HepG2 (cell line): ENCODE data around the gene EEIG1. TPM values are rescaled to one million over a fixed set of nuclear protein-coding genes. Genes with fewer than 3 reads are reported as not detected.

Experiments
- DNMT3B ChIP-seq: conservative IDR thresholded peaks from 2 replicates; pipeline ENCODE4 v1.6.1; 2016; ENCODE audit warnings: missing biosample characterization, control low read depth
- MAF1 ChIP-seq: sonication (generic); formaldehyde crosslinking; IDR thresholded peaks from 2 replicates; pipeline ENCODE4 v1.5.0; 2020; ENCODE audit warnings: missing genetic modification reagents, borderline replicate concordance
- MXD3 ChIP-seq: IDR thresholded peaks from 2 replicates; pipeline ENCODE4 v1.6.1; 2016; ENCODE audit warnings: mild to moderate bottlenecking, missing biosample characterization, missing genetic modification reagents
- NAIF1 ChIP-seq: sonication (generic); formaldehyde crosslinking; IDR thresholded peaks from 2 replicates; pipeline ENCODE4 v1.5.0; 2020; ENCODE audit warnings: mild to moderate bottlenecking, missing genetic modification reagents, borderline replicate concordance
- PHF20 ChIP-seq: sonication (generic); formaldehyde crosslinking; IDR thresholded peaks from 2 replicates; pipeline ENCODE4 v1.5.0; 2020; ENCODE audit warnings: mild to moderate bottlenecking, missing genetic modification reagents
- TFDP2 ChIP-seq: sonication (generic); formaldehyde crosslinking; IDR thresholded peaks from 2 replicates; pipeline ENCODE4 v1.4.0; 2020; ENCODE audit warnings: missing genetic modification reagents
- ZNF264 ChIP-seq: sonication (generic); formaldehyde crosslinking; IDR thresholded peaks from 2 replicates; pipeline ENCODE4 v1.4.0; 2020; ENCODE audit warnings: missing genetic modification reagents
- ZNF318 ChIP-seq: sonication (generic); formaldehyde crosslinking; IDR thresholded peaks from 2 replicates; pipeline ENCODE4 v1.4.0; 2020; ENCODE audit warnings: mild to moderate bottlenecking, missing genetic modification reagents
- ZNF687 ChIP-seq: sonication (generic); formaldehyde crosslinking; IDR thresholded peaks from 2 replicates; pipeline ENCODE4 v1.5.1; 2020; ENCODE audit warnings: mild to moderate bottlenecking, missing genetic modification reagents, moderate library complexity
- polyA plus RNA-seq, 8 experiments: library from polyadenylated mRNA; depleted of rRNA in 3 of 8; stranded (reverse) in 7 of 8; unstranded in 1 of 8; fragments of >200 nt; fragmentation: Illumina TruSeq in 4 of 8; extraction: Trizol in 4 of 8; gene quantifications; 2 replicates each; pipeline versions ENCODE4 v1.2.1 to v1.2.3, GENCODE V29; 2011 to 2016; ENCODE audit warnings: low read depth in 4 of 8, missing spikeins in 1 of 8, mixed read lengths in 1 of 8; ENCODE audit not compliant: insufficient read depth in 1 of 8
- total RNA-seq, 5 experiments: library from RNA; depleted of rRNA; stranded (reverse); fragments of >200 nt; fragmentation: Illumina TruSeq; extraction: Trizol; gene quantifications; 2 replicates each; pipeline ENCODE4 v1.2.3, GENCODE V29; 2016; ENCODE audit warnings: low read depth in 1 of 5

EEIG1 gene
- total and polyA plus RNA-seq, 2 of the 13 experiments (the other 11 are each of a cell fraction or from before 2014, with no cell fraction given): 16.6 to 25.2 TPM

GRCh38 chr9:127931092-127931881, 49.5 kb downstream of the EEIG1 start (continued):
- TF ChIP-seq ZNF687 (CRISPR knock-in tag) (peak; percentile 37), DNMT3B (CRISPR knock-in tag) (no peak), MAF1 (CRISPR knock-in tag) (no peak), NAIF1 (CRISPR knock-in tag) (no peak), MXD3 (CRISPR knock-in tag) (no peak), PHF20 (CRISPR knock-in tag) (no peak), ZNF264 (CRISPR knock-in tag) (no peak), ZNF318 (0 out of 2 replicates have a peak, but pooled peaks have one; percentile 49), TFDP2 (CRISPR knock-in tag) (no peak)
